HG03196 (cell line): ENCODE results near the gene MMP28.
"Not testable (repeated sequence)": the region's sequence is repeated elsewhere in the genome, so short reads cannot be mapped to it uniquely, and the experiment has no call there.

Source experiments
- ATAC-seq: cut with Tn5 transposase; IDR thresholded peaks from one replicate; pipeline ENCODE4 v1.9.1; 2021; ENCODE audit not compliant: unreplicated experiment

The MMP28 gene

DNA sequence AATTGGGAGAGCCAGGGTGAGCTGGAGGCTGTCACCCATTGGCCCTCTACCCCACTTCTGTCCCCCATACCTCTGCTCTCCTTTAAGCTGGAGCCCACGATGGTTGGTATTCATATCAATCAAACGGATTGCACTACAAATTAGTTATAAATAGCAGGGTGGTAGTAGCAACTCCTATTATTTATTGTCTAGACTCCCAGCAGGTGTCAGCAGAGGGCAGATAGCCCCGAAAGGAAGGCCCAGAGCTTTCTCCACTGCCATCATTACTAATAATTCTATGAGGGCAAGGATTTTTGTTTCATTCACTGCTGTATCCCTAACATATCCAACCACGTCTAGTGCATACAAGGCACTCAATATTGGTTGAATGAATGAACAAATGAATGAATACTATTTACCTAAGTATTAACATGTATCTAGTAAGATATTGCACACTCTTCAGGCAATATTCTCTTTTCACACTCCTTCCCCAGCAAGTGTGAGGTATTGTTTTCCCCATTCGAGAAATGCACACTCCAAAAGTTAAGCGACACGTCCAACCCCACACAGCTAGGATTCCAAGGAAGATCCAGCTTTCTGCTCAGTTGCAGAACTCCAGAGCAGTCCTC, 28.4 kb downstream of the MMP28 start:
- no peak for ATAC-seq

DNA sequence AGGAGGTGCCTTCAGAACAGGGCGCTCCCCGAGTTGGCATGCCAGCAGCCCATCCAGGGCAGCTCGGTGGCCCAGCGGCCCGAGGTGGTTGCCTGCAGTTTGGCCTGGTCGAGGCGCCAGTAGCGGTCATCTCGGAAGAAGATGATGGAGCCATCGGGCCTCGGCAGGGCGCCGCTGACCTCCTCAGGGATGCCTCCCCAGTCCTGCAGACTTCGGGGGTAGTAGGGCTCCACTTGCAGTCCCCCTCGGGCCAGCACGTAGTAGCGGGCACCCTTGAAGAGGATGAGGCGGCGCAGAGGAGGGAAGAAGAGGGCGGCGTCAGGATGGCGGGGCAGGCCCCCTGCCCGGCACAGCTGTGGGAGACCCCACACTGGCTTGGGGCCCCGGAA, 29.0 kb downstream of the MMP28 start:
- ATAC-seq: no peak

- ATAC-seq: no peak
These were observed 29.5 kb downstream of the MMP28 start for GRCh38 chr17:35765756-35766488.

DNA sequence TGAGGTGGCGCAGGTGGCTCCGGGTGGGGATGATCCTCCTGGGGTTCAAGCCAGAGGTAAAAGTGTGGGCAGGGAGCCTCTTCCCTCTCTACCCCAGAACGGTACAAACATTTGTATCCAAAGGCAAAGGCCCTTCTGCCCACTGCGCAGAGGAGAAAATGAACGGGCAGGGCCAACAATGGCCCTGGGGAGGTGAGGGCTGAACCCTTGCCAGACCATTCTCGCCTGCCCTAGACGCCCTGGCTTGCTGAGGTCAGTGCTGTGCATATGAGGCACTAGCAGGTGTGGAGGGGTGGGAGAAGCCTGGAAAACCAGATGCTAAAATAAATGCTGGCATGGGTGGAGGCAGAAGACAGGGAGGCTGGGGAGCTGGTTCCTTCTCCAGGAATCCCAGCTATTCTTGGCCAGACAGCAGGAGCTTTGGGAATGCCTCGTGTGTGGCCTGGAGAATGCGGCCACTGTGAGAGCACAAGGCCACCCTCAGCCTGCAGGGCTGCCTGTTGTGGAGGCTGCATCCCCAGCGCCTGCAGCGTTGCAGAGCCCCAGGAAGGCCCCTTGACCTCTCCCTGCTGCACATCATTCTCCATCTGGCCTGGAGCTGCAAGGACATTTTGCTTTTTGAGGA, 30.2 kb downstream of the MMP28 start:
- ATAC-seq: no peak

- peak; percentile 80 for ATAC-seq
These were observed 31.1 kb downstream of the MMP28 start for GRCh38 chr17:35764123-35764991.

- no peak for ATAC-seq
These were observed 31.7 kb downstream of the MMP28 start for GRCh38 chr17:35763767-35764122.

DNA sequence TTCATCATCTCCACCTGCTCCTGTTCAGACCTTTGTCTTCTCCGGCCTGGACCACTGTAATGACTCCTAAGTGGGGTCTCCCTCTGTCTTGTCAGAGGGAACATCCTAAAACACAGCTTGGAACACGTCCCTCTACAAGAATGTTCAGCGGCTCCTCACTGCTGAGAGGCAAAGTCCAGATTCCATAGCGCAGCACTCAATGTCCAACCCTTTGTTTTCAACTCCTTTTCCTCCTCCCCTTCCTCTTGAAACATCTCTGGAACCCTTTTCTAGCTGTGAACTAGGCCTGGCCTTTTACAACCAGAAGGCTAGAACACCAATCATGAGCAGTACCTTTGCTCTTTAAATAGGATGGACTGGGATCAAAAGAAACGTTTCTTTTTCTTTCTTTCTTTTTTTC, 33.8 kb downstream of the MMP28 start:
- no peak for ATAC-seq

- ATAC-seq: no peak
These were observed 34.9 kb downstream of the MMP28 start, which contains the start of gene C17orf50 for GRCh38 chr17:35760587-35760986. TSS of gene C17orf50 (plus strand) at chr17:35760887. CDS start at chr17:35760942, 55 bp downstream.

DNA sequence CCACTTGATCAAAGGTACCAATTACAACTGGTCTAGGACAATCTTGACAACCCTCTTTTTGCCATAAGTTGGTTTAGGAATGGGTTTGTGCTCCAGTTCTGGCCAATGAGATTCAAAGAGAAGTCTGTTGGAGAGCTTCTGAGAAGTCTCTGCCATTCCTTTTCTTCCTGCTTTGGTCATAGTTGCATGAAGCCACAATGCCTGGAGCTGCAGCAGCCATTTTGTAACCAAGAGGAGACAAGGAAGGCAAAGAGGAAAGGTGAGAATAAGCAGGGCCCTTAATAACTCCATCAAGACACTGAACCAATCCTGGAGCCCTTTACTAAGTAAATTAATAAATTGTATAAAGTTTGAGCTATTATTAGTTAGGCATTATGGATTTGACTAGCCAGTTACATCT, 38.2 kb downstream of the MMP28 start:
- ATAC-seq: no peak

- ATAC-seq: no peak
These were observed 42.3 kb downstream of the MMP28 start, which contains the start of gene GAS2L2 for GRCh38 chr17:35752945-35753764. TSS of gene GAS2L2 (minus strand) at chr17:35753239. CDS start at chr17:35752850, 389 bp downstream.

DNA sequence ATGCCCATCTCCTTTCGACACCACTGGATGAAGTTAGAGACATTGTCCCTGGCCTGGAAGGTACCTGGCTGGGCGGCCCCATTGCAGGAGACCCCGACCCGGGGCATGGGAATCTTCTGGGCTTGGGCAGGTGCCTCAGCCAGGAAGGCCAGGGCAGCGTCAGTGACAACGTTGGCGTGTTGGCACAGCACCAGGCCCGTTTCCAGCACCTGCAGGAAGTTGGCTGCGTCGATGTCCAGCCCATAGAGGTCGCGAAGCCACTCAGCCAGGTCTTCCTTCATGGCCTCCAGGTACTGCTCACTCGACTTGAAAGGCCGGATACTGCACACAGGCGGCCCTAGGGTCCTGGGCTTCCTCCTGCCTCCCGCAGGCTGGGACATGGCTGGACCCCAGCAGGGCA, 43.0 kb downstream of the MMP28 start:
- ATAC-seq: no peak

GRCh38 chr17:35751541-35751940, 43.9 kb downstream of the MMP28 start:
- not testable (repeated sequence) for ATAC-seq

- no peak for ATAC-seq
These were observed 44.7 kb downstream of the MMP28 start for GRCh38 chr17:35750526-35751395.

GRCh38 chr17:35749560-35750412, 45.7 kb downstream of the MMP28 start:
- no peak for ATAC-seq

DNA sequence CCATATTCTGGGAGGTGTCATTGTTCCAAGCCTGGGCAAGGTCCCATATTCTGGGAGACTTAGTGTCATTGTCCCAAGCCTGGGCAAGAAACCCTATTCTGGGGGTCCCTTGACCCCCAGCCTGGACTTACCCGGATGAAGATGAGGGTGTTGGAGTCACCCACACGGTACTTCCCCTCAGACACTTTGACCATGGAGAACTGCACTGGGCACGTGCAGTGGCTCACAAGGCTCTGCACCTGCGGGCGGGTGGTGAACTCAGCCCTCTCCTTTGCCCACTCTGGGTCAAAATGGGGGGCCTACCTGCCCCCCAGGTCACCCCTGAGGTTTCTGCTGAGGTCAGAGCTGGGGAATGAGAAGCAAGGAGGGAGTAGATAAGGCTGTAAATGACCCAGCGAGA, 46.5 kb downstream of the MMP28 start:
- no peak for ATAC-seq

DNA sequence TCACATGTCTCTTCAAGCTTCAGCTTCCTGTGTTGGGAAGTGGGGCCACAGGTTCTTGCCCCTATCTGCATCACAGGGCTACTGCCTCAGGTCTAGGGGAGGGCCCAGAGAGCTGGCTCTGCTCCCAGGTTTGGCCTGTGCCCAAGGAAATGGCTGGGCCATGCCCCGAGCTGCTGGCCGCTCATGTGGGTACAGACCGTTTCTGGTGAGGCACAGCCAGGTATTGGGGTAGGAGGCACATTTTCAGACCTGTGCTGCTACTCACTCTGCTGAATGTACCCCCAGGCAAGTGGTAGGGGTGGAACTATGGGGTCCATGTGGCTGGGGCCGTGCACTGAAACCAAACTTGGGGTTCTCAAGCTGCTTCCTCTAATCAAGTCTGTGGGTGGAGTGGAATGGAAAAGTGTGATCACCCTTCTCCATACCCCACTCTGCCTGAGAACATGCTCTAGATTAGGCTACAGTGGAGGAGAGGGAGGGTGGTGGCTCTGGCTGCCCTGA, 47.0 kb downstream of the MMP28 start:
- ATAC-seq: no peak

DNA sequence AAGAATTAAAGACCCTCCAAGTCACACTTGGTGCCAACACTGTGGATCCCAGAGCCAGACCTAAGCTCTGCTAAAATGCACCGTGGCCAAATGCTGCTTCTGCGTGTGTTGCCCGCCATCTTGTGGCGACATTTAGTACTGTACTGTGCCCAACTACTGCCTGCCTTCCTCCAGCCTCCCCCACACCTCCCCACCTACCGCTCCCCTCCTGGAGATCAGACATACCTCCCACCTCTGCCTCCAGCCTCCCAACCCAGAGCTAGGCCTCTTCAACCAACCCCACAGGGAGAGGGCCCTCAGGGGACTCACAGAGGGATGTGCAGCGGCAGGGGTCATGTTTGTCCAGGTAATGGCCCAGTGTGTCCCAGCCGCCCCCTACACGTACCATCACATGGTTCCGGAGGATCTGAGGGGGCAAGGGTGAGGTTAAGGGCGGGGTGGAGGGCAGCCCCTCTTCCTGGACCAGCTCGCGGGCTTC, 47.9 kb downstream of the MMP28 start:
- no peak for ATAC-seq

- no peak for ATAC-seq
These were observed 49.6 kb downstream of the MMP28 start for GRCh38 chr17:35745749-35746320.
